GM18873 (cell line): Measurements from ENCODE around the gene ANKRD12.
A peak's percentile ranks its signal among the peaks of the same experiment; 100 is the strongest.

ENCODE experiments used
- ATAC-seq: cut with Tn5 transposase; IDR thresholded peaks from one replicate; pipeline ENCODE4 v1.9.1; 2021; ENCODE audit warnings: mild to moderate bottlenecking, moderate library complexity, moderate number of reproducible peaks; ENCODE audit not compliant: unreplicated experiment, low FRiP score

Gene ANKRD12

GRCh38 chr18:9105420-9105819, 31.2 kb upstream of the ANKRD12 start:
- ATAC-seq = no peak

GRCh38 chr18:9106094-9106493, 30.5 kb upstream of the ANKRD12 start:
- ATAC-seq = no peak

GRCh38 chr18:9106800-9107584, 29.6 kb upstream of the ANKRD12 start:
- ATAC-seq = no peak

GRCh38 chr18:9108911-9109310, 27.7 kb upstream of the ANKRD12 start:
- ATAC-seq = no peak

GRCh38 chr18:9109523-9109922, 27.1 kb upstream of the ANKRD12 start:
- ATAC-seq = no peak

GRCh38 chr18:9113468-9114149, 23.0 kb upstream of the ANKRD12 start:
- ATAC-seq = no peak

- no peak for ATAC-seq
Observed at GRCh38 chr18:9115984-9116383, 20.6 kb upstream of the ANKRD12 start.

GRCh38 chr18:9117980-9118841, 18.4 kb upstream of the ANKRD12 start:
- no peak for ATAC-seq

GRCh38 chr18:9120796-9121195, 15.8 kb upstream of the ANKRD12 start:
- ATAC-seq = no peak

GRCh38 chr18:9123520-9123919, 13.1 kb upstream of the ANKRD12 start:
- ATAC-seq = no peak

GRCh38 chr18:9124824-9125223, 11.8 kb upstream of the ANKRD12 start:
- ATAC-seq = no peak

GRCh38 chr18:9126337-9126736, 10.2 kb upstream of the ANKRD12 start:
- ATAC-seq = no peak

- ATAC-seq = no peak
Observed at GRCh38 chr18:9130195-9130594, 6.4 kb upstream of the ANKRD12 start.

GRCh38 chr18:9130806-9131205, 5.8 kb upstream of the ANKRD12 start:
- ATAC-seq = no peak

- no peak for ATAC-seq
Observed at GRCh38 chr18:9132628-9133027, 4.0 kb upstream of the ANKRD12 start.

- no peak for ATAC-seq
Observed at GRCh38 chr18:9133225-9133624, 3.4 kb upstream of the ANKRD12 start.

GRCh38 chr18:9135081-9135911, 1.3 kb upstream of the ANKRD12 start:
- ATAC-seq = peak; percentile 1

GRCh38 chr18:9135912-9136314, 668 bp upstream of the ANKRD12 start:
- ATAC-seq = peak; percentile 13

- peak; percentile 19 for ATAC-seq
Observed at GRCh38 chr18:9137168-9138066, 836 bp downstream of the ANKRD12 start.
